Superior temporal gyrus (tissue), 1 donor: ENCODE data around the gene ODF4.
"Not testable (repeated sequence)": the region's sequence is repeated elsewhere in the genome, so short reads cannot be mapped to it uniquely, and the experiment has no call there.

Source experiments
- DNase-seq: peaks from one replicate; pipeline ENCODE4 v3.0.0-alpha.2; 2016; ENCODE audit errors: extremely low spot score

The ODF4 gene

GRCh38 chr17:8393470-8394231 lies 54.0 kb downstream of the ODF4 start:
- DNase-seq: no peak

DNA sequence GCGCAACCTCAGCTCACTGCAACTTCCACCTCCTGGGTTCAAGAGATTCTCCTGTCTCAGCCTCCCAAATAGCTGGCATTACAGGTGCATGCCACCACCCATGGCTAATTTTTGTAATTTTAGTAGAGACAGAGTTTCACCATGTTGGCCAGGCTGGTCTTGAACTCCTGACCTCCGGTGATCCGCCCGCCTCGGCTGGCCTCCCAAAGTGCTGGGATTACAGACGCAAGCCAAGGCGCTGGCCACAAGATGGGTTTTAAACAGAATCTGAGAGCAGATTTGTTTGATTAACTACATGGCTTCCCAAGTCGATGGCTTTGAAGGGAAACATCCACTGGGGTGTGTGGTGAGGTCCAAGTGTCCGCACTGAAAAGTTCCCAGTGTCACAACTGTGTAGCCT lies 54.9 kb downstream of the ODF4 start:
- not testable (repeated sequence) for DNase-seq
